ENCODE data around the gene MAX.

DNA sequence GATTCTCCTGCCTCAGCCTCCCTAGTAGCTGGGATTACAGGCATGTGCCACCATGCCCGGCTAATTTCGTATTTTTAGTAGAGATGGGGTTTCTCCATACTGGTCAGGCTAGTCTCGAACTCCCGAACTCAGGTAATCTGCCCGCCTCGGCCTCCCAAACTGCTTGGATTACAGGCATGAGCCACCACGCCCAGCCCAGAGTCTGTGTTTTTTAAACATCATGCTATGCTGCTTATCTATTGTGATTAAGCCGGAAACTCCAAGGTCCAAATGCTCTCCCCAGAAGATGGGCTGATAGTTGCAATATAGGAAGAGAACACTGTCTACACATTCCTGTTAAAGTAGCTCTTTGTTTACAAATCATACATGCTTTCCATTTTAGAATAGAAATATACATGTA lies 30.5 kb upstream of the MAX start:
- TF ChIP-seq, protein P1, sequence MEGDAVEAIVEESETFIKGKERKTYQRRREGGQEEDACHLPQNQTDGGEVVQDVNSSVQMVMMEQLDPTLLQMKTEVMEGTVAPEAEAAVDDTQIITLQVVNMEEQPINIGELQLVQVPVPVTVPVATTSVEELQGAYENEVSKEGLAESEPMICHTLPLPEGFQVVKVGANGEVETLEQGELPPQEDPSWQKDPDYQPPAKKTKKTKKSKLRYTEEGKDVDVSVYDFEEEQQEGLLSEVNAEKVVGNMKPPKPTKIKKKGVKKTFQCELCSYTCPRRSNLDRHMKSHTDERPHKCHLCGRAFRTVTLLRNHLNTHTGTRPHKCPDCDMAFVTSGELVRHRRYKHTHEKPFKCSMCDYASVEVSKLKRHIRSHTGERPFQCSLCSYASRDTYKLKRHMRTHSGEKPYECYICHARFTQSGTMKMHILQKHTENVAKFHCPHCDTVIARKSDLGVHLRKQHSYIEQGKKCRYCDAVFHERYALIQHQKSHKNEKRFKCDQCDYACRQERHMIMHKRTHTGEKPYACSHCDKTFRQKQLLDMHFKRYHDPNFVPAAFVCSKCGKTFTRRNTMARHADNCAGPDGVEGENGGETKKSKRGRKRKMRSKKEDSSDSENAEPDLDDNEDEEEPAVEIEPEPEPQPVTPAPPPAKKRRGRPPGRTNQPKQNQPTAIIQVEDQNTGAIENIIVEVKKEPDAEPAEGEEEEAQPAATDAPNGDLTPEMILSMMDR (IDR thresholded peaks at IDR 0.05), result no peak
- TF ChIP-seq EP300 (IDR thresholded peaks at IDR 0.05) (no peak), POLR2AphosphoS5 (IDR thresholded peaks at IDR 0.05) (no peak)

Data from upper lobe of left lung (tissue), 4 donors.